GM19239 (cell line): Measurements from ENCODE around the gene S1PR3.
"Not testable (repeated sequence)": the region's sequence is repeated elsewhere in the genome, so short reads cannot be mapped to it uniquely, and the experiment has no call there.

Experiments used
- DNase-seq: peaks from one replicate; pipeline ENCODE4 v3.0.0; 2011; ENCODE audit warnings: low spot score; ENCODE audit not compliant: insufficient read length
- FAIRE-seq: peaks from 2 replicates; lab custom pipeline; 2011; peaks lifted over from hg19 to GRCh38; lab: Jason Lieb, UNC

S1PR3 gene

DNA sequence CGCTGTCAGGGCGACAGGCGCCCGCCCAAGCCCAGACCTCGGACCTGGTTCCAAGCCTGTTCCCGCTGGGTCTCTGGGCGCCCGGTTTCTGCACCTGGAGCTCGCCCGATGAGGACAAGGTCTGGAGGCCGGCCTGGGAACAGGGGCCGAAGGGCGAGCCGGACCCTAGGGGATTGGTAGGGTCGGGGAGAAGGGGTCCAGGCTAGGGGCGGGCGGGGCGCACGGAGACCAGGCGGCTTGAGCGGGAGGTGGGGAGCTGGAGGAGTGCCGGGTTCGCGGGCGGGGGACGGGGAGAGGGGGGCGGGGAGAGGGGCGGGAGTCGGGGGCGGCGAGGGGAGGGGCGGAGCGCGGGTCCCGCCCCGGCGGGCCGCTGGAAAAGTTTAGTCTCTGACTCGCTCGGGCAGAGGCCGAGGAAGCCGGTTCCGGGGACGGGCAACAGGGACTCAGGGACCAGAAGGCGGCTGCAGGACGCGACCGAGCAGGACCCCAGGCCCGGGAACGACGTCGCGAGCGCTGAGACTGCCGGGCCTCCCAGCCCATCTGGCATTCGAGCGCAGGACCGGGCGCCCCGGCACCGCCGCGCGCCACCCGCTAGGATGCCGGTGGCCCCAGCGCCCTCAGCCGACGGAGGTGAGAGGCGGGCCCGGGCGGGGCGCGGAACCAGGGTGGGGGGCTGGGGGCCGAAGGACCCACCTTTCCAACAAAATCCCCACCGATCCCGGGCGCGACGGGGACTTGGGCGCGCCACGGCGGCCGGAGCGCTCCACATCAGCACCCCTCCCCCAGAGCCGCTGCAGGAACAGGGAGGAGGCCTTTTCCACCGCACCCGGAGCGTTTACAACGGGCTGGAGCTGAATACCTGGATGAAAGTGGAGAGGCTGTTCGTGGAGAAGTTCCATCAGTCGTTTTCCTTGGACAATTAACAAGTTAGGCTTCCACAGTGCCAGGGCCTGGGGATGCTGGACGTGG lies at the start of gene S1PR3:
Gene S1PR3 (plus strand): TSS at position 403 of the 969 bp plus-strand sequence. CDS start 9,733 bp downstream, outside the sequence.
- no peak for FAIRE-seq
- no peak for DNase-seq

DNA sequence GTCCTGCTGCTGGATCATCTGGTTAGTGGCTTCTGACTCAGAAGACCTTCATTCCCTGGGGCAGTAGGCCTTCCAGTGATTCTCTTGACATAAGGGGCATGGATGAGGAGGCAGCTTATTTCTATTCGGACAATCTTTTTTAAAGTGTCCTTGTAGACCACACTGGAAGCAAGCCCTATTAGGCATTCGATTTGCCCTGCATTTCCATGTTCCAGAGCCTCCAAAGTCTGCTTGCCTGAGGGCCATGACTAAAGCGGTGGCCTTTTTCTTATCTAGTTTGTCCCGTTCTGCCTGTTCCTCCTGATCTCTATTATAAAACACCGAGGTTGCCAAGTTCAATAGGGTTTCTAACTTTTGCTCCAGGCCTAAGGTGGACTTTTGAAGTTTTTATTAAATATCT lies 49.7 kb upstream of the S1PR3 start:
- DNase-seq, result not testable (repeated sequence)

DNA sequence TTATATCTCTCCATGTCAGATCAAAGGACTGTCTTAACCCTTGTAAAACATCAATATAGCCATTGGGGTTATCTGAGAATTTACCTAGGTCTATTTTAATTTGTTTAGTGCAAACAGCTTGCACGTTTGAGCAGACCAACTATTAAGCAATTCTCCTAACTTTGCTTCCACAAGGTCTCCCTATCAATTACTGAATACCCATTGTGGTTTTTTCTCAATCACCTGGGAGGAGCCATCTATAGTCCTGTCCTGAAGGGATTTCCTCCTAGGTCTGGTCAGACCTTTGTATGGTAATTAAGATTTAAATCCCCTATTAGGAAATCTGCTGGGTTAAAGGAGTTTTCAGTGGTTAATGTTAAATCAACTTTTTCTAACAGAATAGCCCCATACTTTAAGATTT lies 48.9 kb upstream of the S1PR3 start:
- FAIRE-seq (no peak), DNase-seq (no peak)

More for the DNA sequence above, 49.7 kb upstream of the S1PR3 start:
- not testable (repeated sequence) for FAIRE-seq

DNA sequence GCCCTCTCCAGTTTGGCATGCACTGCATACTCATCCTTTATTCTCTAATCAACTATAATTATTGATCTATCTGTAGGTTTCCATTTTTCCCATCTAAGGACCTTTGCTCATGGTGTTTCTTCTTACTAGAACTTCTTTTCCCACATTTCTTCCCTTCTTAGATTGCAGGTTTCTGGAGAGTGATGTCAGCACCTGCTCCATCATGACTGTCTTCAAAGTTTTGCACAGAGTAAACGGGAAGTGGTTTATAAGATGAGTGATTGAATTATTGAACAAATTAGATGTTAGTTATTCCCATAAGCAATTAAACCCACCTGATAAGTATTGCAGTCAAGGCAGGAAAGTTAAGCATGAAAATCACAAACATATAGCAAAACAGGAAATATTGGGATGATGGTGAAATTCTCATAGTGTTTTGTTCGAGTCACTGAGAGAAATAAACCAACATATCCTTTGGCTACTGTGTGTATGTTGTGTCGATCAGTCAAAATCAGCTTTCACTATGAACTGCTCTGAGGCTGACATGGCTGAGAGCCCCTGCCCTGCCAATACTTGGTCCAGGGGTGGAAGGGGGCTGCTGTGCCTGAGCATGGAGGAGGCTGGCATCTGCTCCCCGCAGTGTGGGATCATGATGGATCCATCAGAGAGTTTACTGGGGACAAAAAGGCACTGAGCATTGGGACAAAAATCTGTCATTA lies 45.5 kb upstream of the S1PR3 start:
- DNase-seq, result no peak
- FAIRE-seq, result no peak

DNA sequence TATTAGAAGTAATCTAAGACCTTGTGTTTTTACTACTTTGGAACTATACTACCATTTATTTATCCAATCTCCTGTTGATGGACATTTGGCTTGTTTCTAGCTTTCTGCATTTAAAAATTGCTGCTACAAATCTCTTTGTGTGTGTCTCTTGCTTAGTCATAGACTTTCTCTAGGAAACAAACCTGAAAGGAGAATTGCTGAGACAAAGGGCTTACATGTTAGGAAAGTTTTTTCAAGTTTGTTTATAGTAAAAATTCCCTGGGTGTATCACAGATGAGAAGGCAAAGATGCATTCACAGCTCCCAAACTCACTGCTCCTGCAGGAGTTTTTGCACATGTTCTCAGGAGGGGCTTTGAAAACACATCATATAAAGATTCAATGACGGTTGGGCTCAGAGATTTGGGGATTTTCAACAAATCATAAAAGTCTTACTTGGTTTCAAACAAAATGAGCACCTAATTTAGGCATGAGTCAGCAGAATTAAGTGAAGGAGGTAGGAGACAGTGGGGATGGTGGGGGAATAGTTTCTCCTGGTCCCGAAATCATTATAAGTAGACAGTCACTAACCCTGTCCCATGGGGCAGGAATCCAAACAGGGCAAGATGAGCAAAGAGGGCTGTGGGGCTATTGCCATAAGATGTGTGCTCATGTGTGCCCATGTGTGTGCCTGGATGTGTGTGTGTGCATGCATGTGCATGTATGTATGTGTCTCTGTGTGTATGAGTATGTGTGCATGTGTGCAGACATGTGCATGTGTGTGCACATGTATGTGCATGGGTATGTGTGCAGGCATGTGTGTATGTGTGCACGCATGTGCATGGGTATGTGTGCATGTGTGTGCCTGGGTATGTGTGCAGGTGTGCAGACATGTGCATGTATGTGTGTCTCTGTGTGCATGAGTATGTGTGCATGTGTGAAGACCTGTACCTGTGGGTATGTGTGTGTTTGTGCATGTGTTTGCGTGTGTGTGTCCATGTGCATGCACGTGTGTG lies 43.4 kb upstream of the S1PR3 start:
- FAIRE-seq (no peak), DNase-seq (no peak)

DNA sequence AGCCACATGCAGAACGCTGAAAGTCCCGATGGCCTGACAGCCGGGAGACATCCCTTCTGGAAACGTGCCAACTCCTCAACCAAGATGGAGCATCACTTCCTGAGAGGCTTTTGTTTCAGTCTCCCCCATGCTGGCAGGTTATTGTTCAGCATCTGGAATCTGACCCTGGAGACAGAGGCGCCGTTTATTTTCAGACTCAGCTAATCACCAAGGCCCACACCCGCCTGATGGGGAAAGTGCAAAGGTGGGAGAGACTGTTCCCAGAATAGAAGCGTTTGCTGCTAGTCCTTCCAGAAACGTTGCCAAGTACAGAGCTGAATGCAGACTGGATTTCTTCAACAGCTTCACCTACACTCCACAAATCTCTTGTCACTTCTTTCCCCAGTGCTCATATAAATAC lies 41.8 kb upstream of the S1PR3 start:
- FAIRE-seq (no peak), DNase-seq (no peak)

DNA sequence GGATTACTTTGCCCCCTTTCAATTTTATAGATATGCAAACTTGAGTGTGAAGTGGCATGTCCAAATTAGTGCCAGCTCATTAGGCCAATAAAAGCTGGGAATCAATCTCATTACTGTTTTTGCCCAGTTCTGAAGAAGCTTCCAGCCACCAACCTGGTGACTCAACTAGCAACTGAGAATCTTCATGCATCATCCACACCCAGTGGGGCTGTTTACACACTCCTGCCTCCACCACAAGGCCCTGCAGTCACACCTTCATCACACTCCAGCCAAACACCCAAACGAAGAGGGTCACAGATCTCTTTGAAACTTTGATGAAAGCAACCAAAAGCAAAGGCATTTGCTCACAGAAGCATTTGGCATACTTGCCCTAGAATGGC lies 41.3 kb upstream of the S1PR3 start:
- no peak for DNase-seq

DNA sequence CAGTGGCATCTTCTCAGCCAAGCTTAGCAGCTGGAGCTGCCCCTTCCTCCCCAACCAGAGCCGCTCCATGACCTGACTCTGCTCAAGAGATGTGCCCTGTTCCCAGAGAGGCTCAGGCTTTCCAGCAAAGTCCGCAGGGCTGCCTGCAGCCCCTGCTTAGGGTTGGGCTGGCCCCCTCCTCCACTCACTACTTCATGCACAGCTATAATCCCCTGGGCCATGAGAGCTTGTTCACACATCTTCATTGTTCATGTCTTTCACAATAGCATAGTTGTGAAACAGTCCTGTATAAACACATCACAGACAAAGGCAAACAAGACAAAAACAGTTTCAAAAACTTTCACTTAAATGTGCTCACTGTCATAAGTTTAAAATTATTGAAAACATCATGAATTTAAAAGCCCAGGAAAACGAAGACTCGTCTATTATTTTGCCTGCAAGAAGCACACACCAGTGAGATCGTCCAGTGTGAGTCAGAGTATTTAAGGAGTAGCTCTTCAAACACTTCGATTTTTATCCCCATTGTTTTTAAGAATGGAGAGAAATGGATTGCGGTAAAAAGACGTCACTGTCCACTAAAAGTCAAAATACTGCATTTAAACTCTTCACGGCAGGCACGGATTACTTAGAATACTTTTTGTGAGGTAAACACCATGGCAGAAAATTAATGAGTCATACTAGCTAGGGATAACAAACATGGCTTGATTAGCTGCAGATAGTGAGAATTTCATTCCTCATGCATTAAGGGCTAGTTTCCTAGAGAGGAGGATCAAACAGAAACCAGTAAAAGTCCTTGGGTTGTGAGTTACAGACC lies 40.7 kb upstream of the S1PR3 start:
- FAIRE-seq (no peak), DNase-seq (no peak)

More for the DNA sequence above, 41.3 kb upstream of the S1PR3 start:
- no peak for FAIRE-seq

DNA sequence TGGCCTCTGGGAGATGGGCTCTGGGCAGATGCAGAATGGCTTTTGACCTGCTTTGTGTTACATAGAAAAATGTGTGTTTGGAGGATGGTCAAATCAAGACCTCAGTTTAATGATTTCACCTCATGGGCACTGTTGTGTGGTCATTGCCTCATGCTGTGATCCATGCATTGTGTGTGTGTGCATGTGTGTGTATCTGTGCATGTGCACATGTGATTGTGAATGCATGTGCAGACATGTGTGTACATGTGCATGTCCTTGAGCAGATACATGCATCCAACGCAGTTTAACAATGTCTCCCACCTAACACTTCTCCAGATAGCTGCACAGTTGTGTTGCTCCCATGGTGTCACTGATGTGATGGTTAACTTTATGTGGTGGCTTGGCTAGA lies 40.1 kb upstream of the S1PR3 start:
- FAIRE-seq (no peak), DNase-seq (no peak)

DNA sequence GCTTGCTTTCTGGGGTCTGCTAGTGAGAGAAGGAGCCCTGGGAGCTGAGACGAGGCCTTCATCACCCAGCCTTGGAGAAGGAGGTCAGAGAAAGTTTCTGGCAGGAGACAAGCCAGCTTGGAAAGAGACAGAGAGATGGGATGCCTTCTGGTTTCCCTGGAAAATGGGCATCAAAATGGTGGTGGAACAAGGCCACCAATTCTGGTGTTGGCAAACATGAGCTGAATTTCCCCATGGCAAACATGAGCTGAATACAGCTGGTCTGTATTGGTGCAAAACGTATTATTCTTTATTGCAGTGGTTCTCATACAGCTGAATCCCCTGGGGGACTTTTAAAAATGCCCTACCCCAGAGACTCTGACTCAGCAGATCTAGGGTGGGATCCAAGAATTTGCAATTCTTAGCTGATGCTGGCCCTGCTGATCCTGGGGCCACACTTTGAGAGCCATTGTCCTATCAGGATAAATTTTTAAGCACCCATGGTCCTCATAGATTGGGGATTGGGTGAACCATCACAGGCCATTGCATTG lies 39.1 kb upstream of the S1PR3 start:
- DNase-seq (no peak), FAIRE-seq (no peak)

DNA sequence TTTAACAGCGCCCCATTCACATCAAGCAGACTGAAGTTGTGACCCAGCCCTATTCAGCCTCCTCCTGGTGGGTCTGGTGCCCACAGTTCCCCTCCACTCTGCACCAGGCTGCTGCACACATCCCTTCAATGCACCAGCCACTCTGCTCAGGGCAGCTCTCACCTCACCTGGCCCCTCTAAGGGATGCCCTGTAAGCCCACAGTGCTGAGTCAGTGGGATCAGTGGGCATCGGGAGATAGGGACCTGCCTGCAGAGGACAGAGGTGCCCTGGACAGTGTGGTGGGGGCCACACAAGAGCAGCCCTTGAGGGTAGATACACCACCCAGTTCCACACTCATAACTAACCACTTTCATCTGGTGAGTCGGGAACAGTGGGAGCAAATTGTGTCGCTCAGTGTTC lies 38.3 kb upstream of the S1PR3 start:
- FAIRE-seq, result no peak
- no peak for DNase-seq

DNA sequence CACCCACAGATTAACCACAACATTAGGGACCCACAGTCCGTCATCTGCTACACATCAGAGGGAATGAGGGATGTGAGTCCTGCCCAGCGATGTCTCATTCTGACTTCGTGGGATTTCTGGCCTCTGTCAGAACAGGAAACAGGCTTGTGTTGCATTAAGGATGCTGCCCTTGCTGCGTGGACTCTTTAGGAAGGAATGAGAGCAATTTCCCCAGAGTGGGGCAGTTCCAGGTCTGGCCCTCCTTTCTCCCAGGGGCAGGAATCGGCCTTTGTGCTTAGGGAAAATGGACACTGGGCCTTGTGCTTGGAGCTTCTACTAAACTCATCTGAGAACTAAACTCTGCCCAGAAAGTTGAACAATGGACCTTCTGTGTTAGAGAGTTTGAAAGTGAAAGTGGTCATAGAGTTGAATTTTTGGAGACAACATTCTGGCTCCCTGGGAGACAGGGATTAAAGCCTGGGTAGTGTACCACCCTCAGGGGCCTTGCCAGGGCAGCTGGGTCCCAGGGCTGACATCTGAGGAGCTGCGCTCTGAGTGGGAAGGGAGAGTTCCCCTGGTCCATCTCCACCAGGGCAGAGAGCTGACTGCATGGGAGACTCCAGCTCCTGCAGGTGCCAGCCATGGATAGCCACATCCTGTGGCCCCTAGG lies 37.8 kb upstream of the S1PR3 start:
- FAIRE-seq, result no peak
- DNase-seq, result no peak

DNA sequence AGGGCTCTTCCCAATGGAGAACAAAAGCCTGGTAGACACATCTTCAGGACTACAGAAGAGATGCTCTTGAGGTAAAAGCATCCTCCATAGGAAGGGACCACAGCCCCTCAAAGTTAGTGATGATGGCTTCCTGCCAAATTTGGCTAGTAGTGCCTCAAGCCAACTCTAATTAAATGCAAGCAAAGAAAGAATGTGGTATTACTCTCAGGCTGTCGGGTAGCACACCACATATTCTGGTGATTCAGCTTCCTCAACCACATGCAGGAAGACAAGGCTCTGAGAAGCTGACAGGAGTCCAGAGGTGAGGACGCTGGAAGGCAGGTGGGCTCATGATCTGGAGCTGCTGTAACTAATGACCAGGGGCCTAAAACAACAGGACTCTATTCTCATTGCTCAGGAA lies 37.2 kb upstream of the S1PR3 start:
- no peak for FAIRE-seq

DNA sequence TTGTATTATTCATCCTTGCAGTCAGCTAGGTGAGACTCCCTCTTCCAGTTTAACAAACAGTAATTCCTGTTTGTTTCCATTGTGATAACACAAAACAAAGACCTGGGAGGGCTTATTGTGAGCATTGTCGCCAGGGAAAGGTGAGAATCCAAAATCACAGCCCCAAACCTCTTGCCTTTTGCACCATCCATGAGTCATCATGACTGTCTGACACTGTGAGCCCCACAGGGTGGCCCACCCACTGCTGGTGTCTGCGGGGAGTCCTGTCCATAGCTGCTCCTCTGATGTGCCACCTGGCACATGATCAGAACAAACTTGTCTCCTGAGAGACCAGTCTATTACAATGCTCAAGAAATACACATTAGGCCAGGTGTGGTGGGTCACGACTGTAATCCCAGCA lies 33.7 kb upstream of the S1PR3 start:
- DNase-seq (no peak), FAIRE-seq (no peak)

More for the DNA sequence above, 37.2 kb upstream of the S1PR3 start:
- no peak for DNase-seq

DNA sequence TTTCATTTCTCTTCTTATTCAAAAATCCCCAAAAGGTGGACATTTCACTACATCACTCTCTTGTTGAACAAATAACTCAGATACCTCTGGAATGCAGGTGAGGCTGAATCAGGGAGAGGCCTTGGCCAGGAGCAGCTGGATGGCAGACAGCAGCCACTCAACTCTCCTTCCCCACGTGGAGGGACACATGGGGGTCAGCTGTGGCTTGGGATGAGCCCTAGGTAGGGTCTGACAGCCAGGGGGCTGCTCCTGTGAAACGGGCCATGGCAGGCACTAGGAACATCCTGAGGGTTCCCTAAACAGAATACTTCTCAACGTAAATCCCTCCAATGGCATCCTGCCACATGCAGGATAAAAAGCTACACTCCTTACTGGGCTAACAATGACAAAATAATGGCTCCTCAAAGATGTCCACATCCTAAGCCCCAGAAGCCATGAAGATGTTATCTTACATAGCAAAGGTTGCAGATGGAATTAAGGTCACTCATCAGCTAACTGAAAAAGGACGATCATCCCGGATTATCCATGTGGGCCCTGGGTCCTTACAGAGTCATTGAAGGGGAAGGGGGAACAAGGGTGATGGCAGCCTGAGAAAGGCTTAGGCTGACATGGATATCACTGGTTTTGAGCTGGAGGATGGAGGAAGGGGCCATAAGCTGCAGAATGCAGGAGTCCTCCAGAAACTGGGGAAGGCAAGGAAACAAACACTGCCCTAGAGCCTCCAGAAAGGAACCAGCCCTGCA lies 31.4 kb upstream of the S1PR3 start:
- no peak for FAIRE-seq
- DNase-seq, result no peak

DNA sequence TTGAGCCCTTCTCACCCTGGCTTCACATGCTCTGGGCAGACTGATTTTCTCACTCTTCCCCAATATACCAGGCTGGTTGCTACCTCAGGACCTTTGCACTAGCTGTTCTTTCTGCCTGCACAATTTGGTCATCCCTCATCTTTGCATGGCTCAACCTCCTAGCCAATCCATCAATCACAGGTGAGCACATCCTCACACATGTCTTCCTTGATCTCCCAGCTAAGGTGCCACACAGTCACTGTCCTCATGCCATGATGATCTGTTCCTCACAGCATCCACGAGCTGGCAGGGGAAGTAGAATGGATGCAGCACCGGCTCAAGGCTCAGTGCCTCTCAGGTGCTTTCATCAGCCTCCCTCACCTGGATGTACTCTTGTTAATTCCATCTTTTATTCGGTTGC lies 30.6 kb upstream of the S1PR3 start:
- DNase-seq (no peak), FAIRE-seq (no peak)

DNA sequence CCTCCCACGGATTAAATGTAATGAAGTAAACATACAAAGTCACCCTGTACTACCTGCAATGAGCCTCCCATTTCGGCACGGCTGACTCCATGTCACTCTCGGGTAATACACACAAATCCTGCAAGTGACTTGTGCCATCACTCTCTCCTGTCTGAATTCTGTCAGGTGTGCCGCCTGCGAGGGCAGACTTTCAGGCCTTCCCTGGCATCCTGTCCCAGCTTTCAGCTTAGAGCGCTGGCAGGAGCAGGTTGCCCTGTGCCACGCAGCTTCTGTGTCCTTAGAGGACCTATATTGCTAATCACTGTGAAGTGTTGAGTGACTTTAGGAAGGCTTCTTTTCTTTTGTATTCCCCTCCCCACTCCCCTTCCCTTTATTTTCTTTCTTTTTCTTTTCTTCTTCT lies 25.8 kb upstream of the S1PR3 start:
- no peak for FAIRE-seq
- no peak for DNase-seq
